SK-N-SH (cell line): ENCODE measurements around the gene PBX1. TPM values are rescaled to one million over a fixed set of nuclear protein-coding genes. Genes with fewer than 3 reads are reported as not detected.

Source experiments
- CTCF ChIA-PET: fragments of 300-600, 350-600 bp; formaldehyde crosslinking; extraction: SDS; loops from one replicate; lab custom pipeline; 2021; lab: Yijun Ruan, JAX
- POLR2A ChIA-PET: fragments of 350-600 bp; sonication (Branson Sonifier 250); formaldehyde crosslinking; extraction: SDS; loops from one replicate; lab custom pipeline; 2020; ENCODE audit warnings: antibody characterized with exemption, inconsistent platforms; lab: Yijun Ruan, JAX
- DNase-seq: peaks from one replicate; pipeline ENCODE4 v3.0.0; 2012
- H2AFZ ChIP-seq: fragments of 200-600 bp; sonication (generic); 2 replicates; pipeline ENCODE4 v1.8.1; 2016; ENCODE audit warnings: antibody characterized with exemption, mild to moderate bottlenecking, low read depth
- H3F3A ChIP-seq: fragments of 200-600 bp; sonication (generic); replicated peaks from 2 replicates; pipeline ENCODE3; 2016; ENCODE audit warnings: antibody characterized with exemption, mild to moderate bottlenecking; ENCODE audit not compliant: insufficient read depth
- H3K27ac ChIP-seq, 2 experiments: fragments of 200-500 bp in 1 of 2; fragments of 200-600 bp in 1 of 2; sonication (Bioruptor generic) in 1 of 2; sonication (generic), shearing (Covaris generic) in 1 of 2; 2 replicates each; pipeline versions ENCODE4 v1.5.1 to v1.6.1; 2014 to 2016; ENCODE audit warnings: low read depth in 2 of 2, inconsistent platforms in 1 of 2, low read length in 1 of 2, mild to moderate bottlenecking in 1 of 2, mixed read lengths in 1 of 2
- H3K27me3 ChIP-seq: fragments of 200-600 bp; sonication (generic), shearing (Covaris generic); 2 replicates; pipeline ENCODE4 v1.6.1; 2016; ENCODE audit warnings: mixed run types; ENCODE audit not compliant: insufficient read depth
- H3K36me3 ChIP-seq, 2 experiments: fragments of 200-500 bp in 1 of 2; fragments of 200-600 bp in 1 of 2; sonication (Bioruptor generic) in 1 of 2; sonication (generic) in 1 of 2; replicated peaks in 1 of 2; 2 replicates each; pipeline versions ENCODE3 to v1.5.1; 2014 to 2016; ENCODE audit warnings: low read length in 1 of 2, mild to moderate bottlenecking in 1 of 2; ENCODE audit not compliant: insufficient read depth in 2 of 2, control insufficient read depth in 1 of 2
- H3K4me1 ChIP-seq, 2 experiments: fragments of 200-500 bp in 1 of 2; fragments of 200-600 bp in 1 of 2; sonication (Bioruptor generic) in 1 of 2; sonication (generic), shearing (Covaris generic) in 1 of 2; 2 replicates each; pipeline versions ENCODE4 v1.5.1 to v1.6.1; 2014 to 2016; ENCODE audit warnings: low read depth in 1 of 2, low read length in 1 of 2, mixed run types in 1 of 2; ENCODE audit not compliant: insufficient read depth in 2 of 2, control insufficient read depth in 1 of 2
- H3K4me2 ChIP-seq: fragments of 200-600 bp; sonication (generic), shearing (Covaris generic); 2 replicates; pipeline ENCODE4 v1.6.1; 2017; ENCODE audit warnings: mixed run types
- H3K4me3 ChIP-seq, 2 experiments: fragments of 200-500 bp in 1 of 2; fragments of 200-600 bp in 1 of 2; sonication (Bioruptor generic) in 1 of 2; sonication (generic), shearing (Covaris generic) in 1 of 2; 2 replicates each; pipeline versions ENCODE4 v1.5.1 to v1.8.1; 2014 to 2016; ENCODE audit warnings: low read depth in 2 of 2, inconsistent platforms in 1 of 2, low read length in 1 of 2, mild to moderate bottlenecking in 1 of 2, mixed read lengths in 1 of 2, moderate library complexity in 1 of 2
- H3K79me2 ChIP-seq: fragments of 200-600 bp; sonication (generic); 2 replicates; pipeline ENCODE4 v1.8.1; 2017; ENCODE audit warnings: mild to moderate bottlenecking; ENCODE audit not compliant: insufficient read depth
- H3K9ac ChIP-seq: fragments of 200-600 bp; sonication (generic); 2 replicates; pipeline ENCODE4 v1.6.1; 2017; ENCODE audit warnings: mixed run types
- H3K9me2 ChIP-seq: fragments of 200-600 bp; sonication (generic); 2 replicates; pipeline ENCODE4 v1.6.1; 2017; ENCODE audit warnings: mixed run types
- H3K9me3 ChIP-seq: fragments of 200-600 bp; sonication (generic); 2 replicates; pipeline ENCODE4 v1.6.1; 2017; ENCODE audit warnings: mixed run types, mild to moderate bottlenecking, moderate library complexity
- H4K20me1 ChIP-seq: fragments of 200-600 bp; sonication (generic); 2 replicates; pipeline ENCODE4 v1.6.1; 2017; ENCODE audit warnings: mild to moderate bottlenecking, mixed run types; ENCODE audit not compliant: insufficient read depth
- EP300 ChIP-seq, 2 experiments: IDR thresholded peaks; 2 replicates each; pipeline versions ENCODE4 v1.4.0 to v1.6.1; 2012; ENCODE audit warnings: borderline replicate concordance in 1 of 2, low read depth in 1 of 2, low read length in 1 of 2
- FOSL2 ChIP-seq: IDR thresholded peaks from 2 replicates; pipeline ENCODE4 v1.4.0; 2012; ENCODE audit warnings: low read depth, mild to moderate bottlenecking, moderate library complexity, borderline replicate concordance
- FOXJ3 ChIP-seq: sonication (generic); formaldehyde crosslinking; IDR thresholded peaks from 2 replicates; pipeline ENCODE4 v1.5.1; 2020; ENCODE audit warnings: mild to moderate bottlenecking, missing genetic modification reagents
- FOXM1 ChIP-seq: IDR thresholded peaks from 2 replicates; pipeline ENCODE4 v1.4.0; 2012; ENCODE audit warnings: low read depth, mild to moderate bottlenecking
- MEF2A ChIP-seq: IDR thresholded peaks from 2 replicates; pipeline ENCODE4 v1.4.0; 2012; ENCODE audit warnings: low read depth, borderline replicate concordance
- RFX5 ChIP-seq: IDR thresholded peaks from 2 replicates; pipeline ENCODE4 v1.6.1; 2012; ENCODE audit warnings: mild to moderate bottlenecking, improper control_type of control experiment, low read length
- RXRA ChIP-seq: IDR thresholded peaks from 2 replicates; pipeline ENCODE4 v1.4.0; 2012; ENCODE audit warnings: low read depth, mild to moderate bottlenecking, borderline replicate concordance
- TCF12 ChIP-seq: IDR thresholded peaks from 2 replicates; pipeline ENCODE4 v1.4.0; 2012
- TEAD4 ChIP-seq: IDR thresholded peaks from 2 replicates; pipeline ENCODE4 v1.4.0; 2012; ENCODE audit warnings: mild to moderate bottlenecking, borderline replicate concordance; ENCODE audit not compliant: insufficient read depth
- USF1 ChIP-seq: IDR thresholded peaks from 2 replicates; pipeline ENCODE4 v1.4.0; 2012; ENCODE audit warnings: low read depth, borderline replicate concordance
- USF2 ChIP-seq: fragments of 150-350 bp; IDR thresholded peaks from 2 replicates; pipeline ENCODE4 v1.6.1; 2017; ENCODE audit warnings: antibody characterized with exemption, low read length, low read depth, borderline replicate concordance
- ZBTB33 ChIP-seq: IDR thresholded peaks from 2 replicates; pipeline ENCODE4 v1.4.0; 2012; ENCODE audit warnings: low read depth, borderline replicate concordance
- WGBS: methylation state at CpG from one replicate; pipeline ENCODE4 v1.1.6; 2017; ENCODE audit warnings: low lambda C conversion rate; 5-methylcytosine and 5-hydroxymethylcytosine counted together
- polyA plus RNA-seq, 3 experiments: library from polyadenylated mRNA; depleted of rRNA; stranded (reverse); fragments of >200 nt; gene quantifications; 2 replicates each; pipeline ENCODE4 v1.2.3, GENCODE V29; 2012

PBX1 gene
- polyA plus RNA-seq, 1 of the 3 experiments (the other 2 are of a cell fraction): 27.0 TPM

- Histone ChIP-seq H3K9me2 (no peaks in the 10 kb centered on the region), H3K4me3 (no peak overlapping the region), H3K27me3 (no peaks in the 10 kb centered on the region), H2AFZ (no peak overlapping the region), H3K9ac (no peak overlapping the region), H3K79me2 (no peaks in the 10 kb centered on the region), H3K36me3 (no peaks in the 10 kb centered on the region), H3K27ac (peak overlapping the region in 1 of 2 experiments; percentile 16; a peak in 1 of 4 replicates), H3K4me1 (peaks cover 23 to 29% of the 10 kb centered on the region in 2 experiments), H3K4me2 (no peak overlapping the region)
- 91% methylated on average over 3 of the region's 7 CpGs for WGBS
- TF ChIP-seq FOXJ3 (CRISPR knock-in tag) (no peak), EP300 (IDR thresholded peaks at IDR 0.05; ENCODE audit: borderline replicate concordance in 1 of 2, low read depth in 1 of 2, low read length in 1 of 2) (no peak), TCF12 (no peak), MEF2A (no peak), RFX5 (no peak), USF1 (no peak), FOXM1 (no peak), USF2 (no peak), FOSL2 (no peak), TEAD4 (no peak)
- TF ChIP-seq, all 33 proteins: peak for 0
- DNase-seq: no peak
- Histone ChIP-seq H3F3A (peaks cover 22% of the 10 kb centered on the region), H3K9me3 (no peaks in the 10 kb centered on the region), H4K20me1 (no peaks in the 10 kb centered on the region)
- ChIA-PET POLR2A (no interaction called here), CTCF (interaction anchor here (0.6 to 5.0 kb wide), 6 partner anchors 10 to 84 kb away, joined by 3 to 36 read pairs (median 4); no protein-coding TSS in a partner anchor)
Observed at GRCh38 chr1:164703463-164703862, 144.5 kb downstream of the PBX1 start.

- peak; percentile 32; the same call in 1 of the 2 replicates for TF ChIP-seq TCF12
- no peak for TF ChIP-seq ZBTB33
- TF ChIP-seq RXRA: no peak
- H3K4me3 ChIP-seq: no peak overlapping the region
- CTCF ChIA-PET: interaction anchor here (0.6 to 5.0 kb wide), 5 partner anchors 11 to 83 kb away, joined by 3 to 36 read pairs (median 5); no protein-coding TSS in a partner anchor
- no peaks in the 10 kb centered on the region for H4K20me1 ChIP-seq
- no peaks in the 10 kb centered on the region for H3K36me3 ChIP-seq
- H3K4me2 ChIP-seq: no peak overlapping the region
- no peak overlapping the region for H3K9ac ChIP-seq
- no peaks in the 10 kb centered on the region for H3K9me3 ChIP-seq
- peaks cover 23 to 29% of the 10 kb centered on the region in 2 experiments for H3K4me1 ChIP-seq
- H3K79me2 ChIP-seq: no peaks in the 10 kb centered on the region
- no peaks in the 10 kb centered on the region for H3K27me3 ChIP-seq
- 81% methylated on average over 1 of the region's 1 CpG for WGBS
- H3F3A ChIP-seq: peaks cover 24% of the 10 kb centered on the region
- H2AFZ ChIP-seq: no peak overlapping the region
- H3K27ac ChIP-seq: peak overlapping the region in 1 of 2 experiments; percentile 16; a peak in 1 of 4 replicates
- POLR2A ChIA-PET: no interaction called here
- DNase-seq: no peak
- no peaks in the 10 kb centered on the region for H3K9me2 ChIP-seq
Observed at GRCh38 chr1:164703960-164704411, 145.0 kb downstream of the PBX1 start.
